PFSK-1 (cell line): Measurements from ENCODE around the gene WIPF3.

Experiments
- POLR2AphosphoS5 ChIP-seq: IDR thresholded peaks from 2 replicates; pipeline ENCODE4 v1.6.1; 2012; ENCODE audit warnings: low read depth, mild to moderate bottlenecking, control low read depth, low read length, moderate library complexity
- REST ChIP-seq, 2 experiments: IDR thresholded peaks; 2 replicates each; pipeline versions ENCODE4 v1.6.1 to v1.8.0; 2011 to 2012; ENCODE audit warnings: low read depth in 2 of 2, low read length in 2 of 2, control low read depth in 1 of 2, inconsistent platforms in 1 of 2, mild to moderate bottlenecking in 1 of 2, moderate library complexity in 1 of 2; ENCODE audit not compliant: insufficient read depth in 1 of 2
- SIN3A ChIP-seq: IDR thresholded peaks from 2 replicates; pipeline ENCODE4 v1.6.1; 2012; ENCODE audit warnings: mild to moderate bottlenecking, low read length, moderate library complexity, borderline replicate concordance; ENCODE audit not compliant: insufficient read depth
- TAF1 ChIP-seq: IDR thresholded peaks from 2 replicates; pipeline ENCODE4 v1.6.1; 2012; ENCODE audit warnings: low read length, control low read depth, borderline replicate concordance; ENCODE audit not compliant: insufficient read depth

DNA sequence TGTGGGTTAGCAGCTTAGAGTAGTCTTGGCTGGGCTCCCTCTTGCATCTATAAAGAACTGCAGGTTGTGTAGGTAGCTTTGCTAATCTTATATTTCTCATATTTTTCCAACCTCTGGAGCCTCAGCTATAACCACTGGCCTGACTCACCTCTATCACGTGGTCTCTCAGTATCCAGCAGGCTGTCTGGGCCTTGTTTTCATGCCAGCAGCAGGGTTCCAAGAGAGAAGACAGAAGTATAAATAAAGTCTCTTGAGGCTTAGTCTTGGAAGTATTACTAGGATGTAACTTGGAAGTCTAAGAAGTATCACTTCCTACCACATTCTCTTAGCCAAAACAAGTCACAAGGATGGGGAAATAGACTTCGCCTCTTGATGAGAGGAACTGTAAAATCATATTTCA is 73.3 kb downstream of the WIPF3 start:
- no peak for TF ChIP-seq SIN3A
- TF ChIP-seq REST (IDR thresholded peaks at IDR 0.05; ENCODE audit: insufficient read depth in 1 of 2, low read depth in 2 of 2, low read length in 2 of 2), result no peak
- TF ChIP-seq POLR2AphosphoS5, result no peak
- no peak for TF ChIP-seq TAF1
